Body of pancreas (tissue), 4 donors: ENCODE results near the gene CCDC73.

Experiments used
- CTCF ChIP-seq, 7 experiments: fragments of 450-650 bp in 4 of 7; fragments of 200-600 bp in 3 of 7; sonication (generic) in 3 of 7; IDR thresholded peaks; one replicate each; pipeline ENCODE4 v1.5.1; 2016 to 2019; ENCODE audit warnings: antibody characterized with exemption in 7 of 7
- POLR2A ChIP-seq, 3 donors: fragments of 450-650 bp; IDR thresholded peaks; one replicate each; pipeline ENCODE4 v1.6.1; 2016; ENCODE audit warnings: antibody characterized with exemption in 3 of 3, mild to moderate bottlenecking in 2 of 3

DNA sequence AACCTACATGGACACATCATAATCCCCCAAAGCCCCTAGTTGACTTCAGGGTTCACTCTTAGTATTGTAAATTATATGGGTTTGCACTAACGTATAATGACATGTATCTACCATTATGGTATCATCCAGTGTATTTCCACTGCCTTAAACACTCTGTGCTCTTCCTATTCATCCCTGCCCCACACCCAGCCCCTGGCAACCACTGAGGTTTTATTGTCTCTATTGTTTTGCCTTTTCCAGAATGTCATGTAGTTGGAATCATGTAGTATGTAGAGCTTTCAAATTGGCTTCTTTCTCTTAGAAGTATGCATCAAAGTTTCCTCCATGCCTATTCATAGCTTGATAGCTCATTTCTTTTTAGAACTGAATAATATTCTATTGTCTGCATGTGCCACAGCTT lies 227.3 kb downstream of the CCDC73 start:
- TF ChIP-seq CTCF (IDR thresholded peaks at IDR 0.05) (no peak), POLR2A (IDR thresholded peaks at IDR 0.05) (no peak)
